ENCODE measurements around the gene PTAFR.

The PTAFR gene

DNA sequence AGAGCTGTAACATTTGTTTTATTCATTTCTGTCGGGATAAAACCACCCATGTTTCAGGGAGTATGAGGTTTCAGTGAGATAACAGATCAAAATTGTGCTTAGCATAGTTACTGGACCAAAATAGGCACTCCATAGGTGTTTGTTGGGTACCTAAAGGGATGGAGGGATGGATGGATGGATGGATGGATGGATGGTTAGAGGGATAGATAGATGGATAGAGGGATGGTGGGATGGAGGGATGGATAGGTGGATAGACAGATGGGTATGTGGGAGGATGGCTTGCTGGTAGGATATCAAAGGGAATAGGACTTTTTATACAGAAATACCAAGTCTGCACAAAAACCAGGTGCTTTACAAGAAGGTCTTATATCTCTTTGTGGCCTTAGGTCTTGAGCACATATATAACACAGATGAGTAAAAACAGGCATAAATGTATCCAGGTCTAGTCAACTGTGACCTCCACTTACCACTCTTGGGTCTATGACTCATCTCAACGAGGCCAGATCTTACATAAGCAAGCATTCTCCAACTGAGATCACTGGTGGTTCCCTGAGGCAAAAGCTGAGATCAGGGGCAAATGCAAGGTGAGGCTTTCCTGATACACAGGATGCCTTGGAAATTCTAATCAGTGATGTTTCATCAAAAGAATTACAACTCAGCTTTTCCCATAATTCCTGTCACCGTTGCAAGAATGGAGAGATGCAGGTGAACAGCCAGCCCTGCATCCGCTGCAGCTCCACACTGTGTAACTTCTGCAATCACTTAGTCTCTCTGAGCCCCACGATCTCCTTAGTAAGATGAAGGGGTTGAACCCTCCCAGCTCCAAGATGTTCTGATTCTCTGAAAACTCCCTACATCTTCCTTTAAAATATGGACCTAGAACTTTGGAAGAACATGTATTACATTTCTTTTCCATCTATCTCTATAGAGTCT is 32.0 kb downstream of the PTAFR start (continued):
- TF ChIP-seq ZNF777 (tag by site-specific recombination; IDR thresholded peaks at IDR 0.05; ENCODE audit: borderline replicate concordance) (no peak), ZNF366 (tag by site-specific recombination; conservative IDR thresholded peaks at IDR 0.05) (peak; percentile 100), ZBTB17 (tag by site-specific recombination; IDR thresholded peaks at IDR 0.05) (peak; percentile 24; the same call in 1 of the 2 replicates), ZNF24 (tag by site-specific recombination; IDR thresholded peaks at IDR 0.05) (0 out of 2 replicates have a peak, but pooled peaks have one; percentile 25)
- TF ChIP-seq, protein P1, sequence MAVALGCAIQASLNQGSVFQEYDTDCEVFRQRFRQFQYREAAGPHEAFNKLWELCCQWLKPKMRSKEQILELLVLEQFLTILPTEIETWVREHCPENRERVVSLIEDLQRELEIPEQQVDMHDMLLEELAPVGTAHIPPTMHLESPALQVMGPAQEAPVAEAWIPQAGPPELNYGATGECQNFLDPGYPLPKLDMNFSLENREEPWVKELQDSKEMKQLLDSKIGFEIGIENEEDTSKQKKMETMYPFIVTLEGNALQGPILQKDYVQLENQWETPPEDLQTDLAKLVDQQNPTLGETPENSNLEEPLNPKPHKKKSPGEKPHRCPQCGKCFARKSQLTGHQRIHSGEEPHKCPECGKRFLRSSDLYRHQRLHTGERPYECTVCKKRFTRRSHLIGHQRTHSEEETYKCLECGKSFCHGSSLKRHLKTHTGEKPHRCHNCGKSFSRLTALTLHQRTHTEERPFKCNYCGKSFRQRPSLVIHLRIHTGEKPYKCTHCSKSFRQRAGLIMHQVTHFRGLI (tag by site-specific recombination; IDR thresholded peaks at IDR 0.05): no peak

DNA sequence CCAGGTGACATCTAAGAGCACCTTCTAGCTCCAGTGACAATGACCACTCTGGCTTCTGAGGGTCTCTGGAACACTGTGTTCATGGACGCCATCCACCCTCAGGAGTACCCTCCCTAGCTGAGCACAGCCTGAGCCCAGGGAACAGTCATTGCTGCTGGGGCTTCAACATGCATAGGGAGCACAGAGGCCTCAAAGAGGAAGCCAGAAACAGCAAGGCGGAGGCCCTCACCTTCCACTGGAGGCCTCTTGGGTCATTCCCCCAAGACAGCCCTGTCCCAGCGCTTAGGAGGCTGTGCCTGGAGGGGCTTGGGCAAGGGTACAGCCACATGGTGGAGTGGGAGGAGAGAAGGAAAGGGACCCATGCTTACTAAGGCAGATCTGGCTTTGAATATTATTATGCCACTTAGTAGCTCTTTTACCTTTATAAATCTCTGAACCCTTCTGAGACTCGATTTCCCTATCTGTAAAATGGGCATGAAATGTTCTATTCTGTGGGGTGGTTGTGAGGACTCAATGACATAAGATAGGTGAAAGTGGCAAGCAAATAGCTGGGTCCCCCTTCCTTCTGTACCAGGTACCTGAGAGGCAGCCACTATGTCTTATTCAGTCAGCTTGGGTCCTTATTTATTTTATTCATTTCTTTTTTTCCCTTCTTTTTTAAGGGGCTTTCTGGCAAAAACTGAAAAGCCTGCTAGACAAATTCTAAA is 32.8 kb downstream of the PTAFR start:
- CTCF ChIA-PET: interaction anchor here (0.6 to 1.5 kb wide), 4 partner anchors 8 to 1013 kb away, joined by 3 to 5 read pairs (median 4); no protein-coding TSS in a partner anchor
- Histone ChIP-seq H3K9me3 (ENCODE audit: control insufficient read depth, insufficient read depth, low read depth, low read length) (no peaks in the 10 kb centered on the region), H3K4me1 (ENCODE audit: control insufficient read depth, insufficient read depth, low read length) (no peaks in the 10 kb centered on the region), H3K36me3 (ENCODE audit: control insufficient read depth in 2 of 2, insufficient read depth in 1 of 2, low read length in 2 of 2) (no peaks in the 10 kb centered on the region), H3K27ac (ENCODE audit: extremely low read depth, low read depth, low read length) (no peak overlapping the region), H3K4me3 (ENCODE audit: low read depth, low read length) (no peak overlapping the region)
- TF ChIP-seq, protein P2, sequence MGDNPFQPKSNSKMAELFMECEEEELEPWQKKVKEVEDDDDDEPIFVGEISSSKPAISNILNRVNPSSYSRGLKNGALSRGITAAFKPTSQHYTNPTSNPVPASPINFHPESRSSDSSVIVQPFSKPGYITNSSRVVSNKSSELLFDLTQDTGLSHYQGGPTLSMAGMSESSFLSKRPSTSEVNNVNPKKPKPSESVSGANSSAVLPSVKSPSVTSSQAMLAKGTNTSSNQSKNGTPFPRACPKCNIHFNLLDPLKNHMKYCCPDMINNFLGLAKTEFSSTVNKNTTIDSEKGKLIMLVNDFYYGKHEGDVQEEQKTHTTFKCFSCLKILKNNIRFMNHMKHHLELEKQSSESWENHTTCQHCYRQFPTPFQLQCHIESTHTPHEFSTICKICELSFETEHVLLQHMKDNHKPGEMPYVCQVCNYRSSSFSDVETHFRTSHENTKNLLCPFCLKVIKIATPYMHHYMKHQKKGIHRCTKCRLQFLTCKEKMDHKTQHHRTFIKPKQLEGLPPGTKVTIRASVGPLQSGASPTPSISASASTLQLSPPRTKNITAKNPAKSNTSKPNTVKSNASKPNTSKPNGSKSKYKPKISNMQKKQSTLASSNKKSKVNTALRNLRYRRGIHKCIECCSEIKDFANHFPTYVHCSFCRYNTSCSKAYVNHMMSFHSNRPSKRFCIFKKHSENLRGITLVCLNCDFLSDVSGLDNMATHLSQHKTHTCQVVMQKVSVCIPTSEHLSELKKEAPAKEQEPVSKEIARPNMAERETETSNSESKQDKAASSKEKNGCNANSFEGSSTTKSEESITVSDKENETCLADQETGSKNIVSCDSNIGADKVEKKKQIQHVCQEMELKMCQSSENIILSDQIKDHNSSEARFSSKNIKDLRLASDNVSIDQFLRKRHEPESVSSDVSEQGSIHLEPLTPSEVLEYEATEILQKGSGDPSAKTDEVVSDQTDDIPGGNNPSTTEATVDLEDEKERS (tag by site-specific recombination; IDR thresholded peaks at IDR 0.05): no peak
- TF ChIP-seq, protein P3, sequence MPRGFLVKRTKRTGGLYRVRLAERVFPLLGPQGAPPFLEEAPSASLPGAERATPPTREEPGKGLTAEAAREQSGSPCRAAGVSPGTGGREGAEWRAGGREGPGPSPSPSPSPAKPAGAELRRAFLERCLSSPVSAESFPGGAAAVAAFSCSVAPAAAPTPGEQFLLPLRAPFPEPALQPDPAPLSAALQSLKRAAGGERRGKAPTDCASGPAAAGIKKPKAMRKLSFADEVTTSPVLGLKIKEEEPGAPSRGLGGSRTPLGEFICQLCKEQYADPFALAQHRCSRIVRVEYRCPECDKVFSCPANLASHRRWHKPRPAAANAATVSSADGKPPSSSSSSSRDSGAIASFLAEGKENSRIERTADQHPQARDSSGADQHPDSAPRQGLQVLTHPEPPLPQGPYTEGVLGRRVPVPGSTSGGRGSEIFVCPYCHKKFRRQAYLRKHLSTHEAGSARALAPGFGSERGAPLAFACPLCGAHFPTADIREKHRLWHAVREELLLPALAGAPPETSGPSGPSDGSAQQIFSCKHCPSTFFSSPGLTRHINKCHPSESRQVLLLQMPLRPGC (tag by site-specific recombination; IDR thresholded peaks at IDR 0.05): no peak
- no peak for TF ChIP-seq ZNF660 (tag by site-specific recombination; IDR thresholded peaks at IDR 0.05)
- no peak for TF ChIP-seq FEZF1 (tag by site-specific recombination; IDR thresholded peaks at IDR 0.05)
- no peak for TF ChIP-seq ZNF610 (tag by site-specific recombination; IDR thresholded peaks at IDR 0.05; ENCODE audit: borderline replicate concordance)
- no peak for TF ChIP-seq BCL11B (tag by site-specific recombination; IDR thresholded peaks at IDR 0.05; ENCODE audit: low read depth)
- TF ChIP-seq ZNF174 (tag by site-specific recombination; IDR thresholded peaks at IDR 0.05): no peak
- TF ChIP-seq ZNF202 (tag by site-specific recombination; IDR thresholded peaks at IDR 0.05; ENCODE audit: borderline replicate concordance): no peak
- TF ChIP-seq RBAK (tag by site-specific recombination; IDR thresholded peaks at IDR 0.05): no peak
- TF ChIP-seq, protein P4, sequence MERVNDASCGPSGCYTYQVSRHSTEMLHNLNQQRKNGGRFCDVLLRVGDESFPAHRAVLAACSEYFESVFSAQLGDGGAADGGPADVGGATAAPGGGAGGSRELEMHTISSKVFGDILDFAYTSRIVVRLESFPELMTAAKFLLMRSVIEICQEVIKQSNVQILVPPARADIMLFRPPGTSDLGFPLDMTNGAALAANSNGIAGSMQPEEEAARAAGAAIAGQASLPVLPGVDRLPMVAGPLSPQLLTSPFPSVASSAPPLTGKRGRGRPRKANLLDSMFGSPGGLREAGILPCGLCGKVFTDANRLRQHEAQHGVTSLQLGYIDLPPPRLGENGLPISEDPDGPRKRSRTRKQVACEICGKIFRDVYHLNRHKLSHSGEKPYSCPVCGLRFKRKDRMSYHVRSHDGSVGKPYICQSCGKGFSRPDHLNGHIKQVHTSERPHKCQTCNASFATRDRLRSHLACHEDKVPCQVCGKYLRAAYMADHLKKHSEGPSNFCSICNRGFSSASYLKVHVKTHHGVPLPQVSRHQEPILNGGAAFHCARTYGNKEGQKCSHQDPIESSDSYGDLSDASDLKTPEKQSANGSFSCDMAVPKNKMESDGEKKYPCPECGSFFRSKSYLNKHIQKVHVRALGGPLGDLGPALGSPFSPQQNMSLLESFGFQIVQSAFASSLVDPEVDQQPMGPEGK (tag by site-specific recombination; IDR thresholded peaks at IDR 0.05): no peak
- no peak for TF ChIP-seq ZBTB21 (tag by site-specific recombination; IDR thresholded peaks at IDR 0.05)
- no peak for TF ChIP-seq PRDM1 (tag by site-specific recombination; IDR thresholded peaks at IDR 0.05)
- TF ChIP-seq KLF9 (tag by site-specific recombination; IDR thresholded peaks at IDR 0.05; ENCODE audit: low read depth): no peak
- no peak for TF ChIP-seq MZF1 (tag by site-specific recombination; IDR thresholded peaks at IDR 0.05; ENCODE audit: borderline replicate concordance)
- no peak for TF ChIP-seq ZNF433 (tag by site-specific recombination; IDR thresholded peaks at IDR 0.05; ENCODE audit: low read depth)
- POLR2A ChIA-PET: no interaction called here

All from HEK293 (cell line).